Measurements from ENCODE around the gene ITPK1.

The ITPK1 gene

DNA sequence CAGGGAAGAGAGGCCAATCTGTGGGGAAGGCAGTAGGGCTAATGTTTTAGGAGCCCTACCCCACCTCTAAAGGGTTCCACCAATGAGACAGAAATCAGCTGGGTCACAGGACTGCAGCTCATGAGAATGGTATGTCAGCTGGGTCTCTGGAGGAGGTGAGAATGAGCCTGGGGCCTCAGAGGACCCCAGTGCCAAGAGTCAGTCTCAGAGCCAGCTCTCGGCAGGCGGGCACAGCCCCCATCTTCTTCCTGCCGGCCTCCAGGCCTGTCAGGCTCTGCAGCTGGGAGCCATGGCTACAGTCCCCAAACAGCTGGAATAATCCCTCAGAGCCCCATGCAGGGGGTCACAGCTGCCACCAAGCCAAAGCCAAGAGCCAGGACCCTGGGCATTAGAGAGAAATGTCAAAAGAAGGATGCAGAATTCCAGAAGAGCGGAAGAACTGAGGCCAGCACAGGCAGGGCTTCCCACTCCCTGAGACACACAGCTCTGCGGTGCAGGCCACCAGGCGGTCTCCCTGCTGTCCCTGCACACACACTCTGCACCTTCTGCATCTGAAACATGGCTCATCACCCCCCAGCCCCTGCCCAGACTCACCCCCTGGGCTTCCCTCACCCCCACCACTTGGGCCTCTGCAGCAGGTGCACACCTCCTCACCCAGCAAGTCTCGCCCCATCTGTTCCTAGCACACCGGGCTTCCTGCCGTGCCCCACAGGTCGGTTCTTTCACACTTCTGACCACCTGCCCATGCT, 26.0 kb downstream of the ITPK1 start:
- no peak for TF ChIP-seq BACH2 (CRISPR knock-in tag; IDR thresholded peaks at IDR 0.05; ENCODE audit: borderline replicate concordance)
- TF ChIP-seq PPARA (CRISPR knock-in tag; IDR thresholded peaks at IDR 0.05; ENCODE audit: borderline replicate concordance), result no peak
- no peak for TF ChIP-seq ZFP30 (CRISPR knock-in tag; IDR thresholded peaks at IDR 0.05)
- TF ChIP-seq, protein P1, sequence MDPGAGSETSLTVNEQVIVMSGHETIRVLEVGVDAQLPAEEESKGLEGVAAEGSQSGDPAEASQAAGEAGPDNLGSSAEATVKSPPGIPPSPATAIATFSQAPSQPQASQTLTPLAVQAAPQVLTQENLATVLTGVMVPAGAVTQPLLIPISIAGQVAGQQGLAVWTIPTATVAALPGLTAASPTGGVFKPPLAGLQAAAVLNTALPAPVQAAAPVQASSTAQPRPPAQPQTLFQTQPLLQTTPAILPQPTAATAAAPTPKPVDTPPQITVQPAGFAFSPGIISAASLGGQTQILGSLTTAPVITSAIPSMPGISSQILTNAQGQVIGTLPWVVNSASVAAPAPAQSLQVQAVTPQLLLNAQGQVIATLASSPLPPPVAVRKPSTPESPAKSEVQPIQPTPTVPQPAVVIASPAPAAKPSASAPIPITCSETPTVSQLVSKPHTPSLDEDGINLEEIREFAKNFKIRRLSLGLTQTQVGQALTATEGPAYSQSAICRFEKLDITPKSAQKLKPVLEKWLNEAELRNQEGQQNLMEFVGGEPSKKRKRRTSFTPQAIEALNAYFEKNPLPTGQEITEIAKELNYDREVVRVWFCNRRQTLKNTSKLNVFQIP (CRISPR knock-in tag; IDR thresholded peaks at IDR 0.05; ENCODE audit: borderline replicate concordance, low read depth), result no peak
- TF ChIP-seq, protein P2, sequence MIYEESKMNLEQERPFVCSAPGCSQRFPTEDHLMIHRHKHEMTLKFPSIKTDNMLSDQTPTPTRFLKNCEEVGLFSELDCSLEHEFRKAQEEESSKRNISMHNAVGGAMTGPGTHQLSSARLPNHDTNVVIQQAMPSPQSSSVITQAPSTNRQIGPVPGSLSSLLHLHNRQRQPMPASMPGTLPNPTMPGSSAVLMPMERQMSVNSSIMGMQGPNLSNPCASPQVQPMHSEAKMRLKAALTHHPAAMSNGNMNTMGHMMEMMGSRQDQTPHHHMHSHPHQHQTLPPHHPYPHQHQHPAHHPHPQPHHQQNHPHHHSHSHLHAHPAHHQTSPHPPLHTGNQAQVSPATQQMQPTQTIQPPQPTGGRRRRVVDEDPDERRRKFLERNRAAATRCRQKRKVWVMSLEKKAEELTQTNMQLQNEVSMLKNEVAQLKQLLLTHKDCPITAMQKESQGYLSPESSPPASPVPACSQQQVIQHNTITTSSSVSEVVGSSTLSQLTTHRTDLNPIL (CRISPR knock-in tag; IDR thresholded peaks at IDR 0.05; ENCODE audit: low read depth), result no peak
- no peak for TF ChIP-seq ZNF565 (CRISPR knock-in tag; conservative IDR thresholded peaks at IDR 0.05; ENCODE audit: low read depth)
- TF ChIP-seq RARB (CRISPR knock-in tag; IDR thresholded peaks at IDR 0.05), result no peak
- TF ChIP-seq ZC3H10 (CRISPR knock-in tag; IDR thresholded peaks at IDR 0.05), result no peak
- no peak for TF ChIP-seq ZNF70 (CRISPR knock-in tag; IDR thresholded peaks at IDR 0.05)
- TF ChIP-seq, protein P3, sequence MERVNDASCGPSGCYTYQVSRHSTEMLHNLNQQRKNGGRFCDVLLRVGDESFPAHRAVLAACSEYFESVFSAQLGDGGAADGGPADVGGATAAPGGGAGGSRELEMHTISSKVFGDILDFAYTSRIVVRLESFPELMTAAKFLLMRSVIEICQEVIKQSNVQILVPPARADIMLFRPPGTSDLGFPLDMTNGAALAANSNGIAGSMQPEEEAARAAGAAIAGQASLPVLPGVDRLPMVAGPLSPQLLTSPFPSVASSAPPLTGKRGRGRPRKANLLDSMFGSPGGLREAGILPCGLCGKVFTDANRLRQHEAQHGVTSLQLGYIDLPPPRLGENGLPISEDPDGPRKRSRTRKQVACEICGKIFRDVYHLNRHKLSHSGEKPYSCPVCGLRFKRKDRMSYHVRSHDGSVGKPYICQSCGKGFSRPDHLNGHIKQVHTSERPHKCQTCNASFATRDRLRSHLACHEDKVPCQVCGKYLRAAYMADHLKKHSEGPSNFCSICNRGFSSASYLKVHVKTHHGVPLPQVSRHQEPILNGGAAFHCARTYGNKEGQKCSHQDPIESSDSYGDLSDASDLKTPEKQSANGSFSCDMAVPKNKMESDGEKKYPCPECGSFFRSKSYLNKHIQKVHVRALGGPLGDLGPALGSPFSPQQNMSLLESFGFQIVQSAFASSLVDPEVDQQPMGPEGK (CRISPR knock-in tag; IDR thresholded peaks at IDR 0.05; ENCODE audit: borderline replicate concordance), result no peak
- no peak for TF ChIP-seq TCF4 (CRISPR knock-in tag; IDR thresholded peaks at IDR 0.05; ENCODE audit: borderline replicate concordance)
- TF ChIP-seq, protein P4, sequence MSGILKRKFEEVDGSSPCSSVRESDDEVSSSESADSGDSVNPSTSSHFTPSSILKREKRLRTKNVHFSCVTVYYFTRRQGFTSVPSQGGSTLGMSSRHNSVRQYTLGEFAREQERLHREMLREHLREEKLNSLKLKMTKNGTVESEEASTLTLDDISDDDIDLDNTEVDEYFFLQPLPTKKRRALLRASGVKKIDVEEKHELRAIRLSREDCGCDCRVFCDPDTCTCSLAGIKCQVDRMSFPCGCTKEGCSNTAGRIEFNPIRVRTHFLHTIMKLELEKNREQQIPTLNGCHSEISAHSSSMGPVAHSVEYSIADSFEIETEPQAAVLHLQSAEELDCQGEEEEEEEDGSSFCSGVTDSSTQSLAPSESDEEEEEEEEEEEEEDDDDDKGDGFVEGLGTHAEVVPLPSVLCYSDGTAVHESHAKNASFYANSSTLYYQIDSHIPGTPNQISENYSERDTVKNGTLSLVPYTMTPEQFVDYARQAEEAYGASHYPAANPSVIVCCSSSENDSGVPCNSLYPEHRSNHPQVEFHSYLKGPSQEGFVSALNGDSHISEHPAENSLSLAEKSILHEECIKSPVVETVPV (CRISPR knock-in tag; IDR thresholded peaks at IDR 0.05), result no peak
- no peak for TF ChIP-seq SNAI2 (CRISPR knock-in tag; IDR thresholded peaks at IDR 0.05)
- no peak for TF ChIP-seq TOX (CRISPR knock-in tag; IDR thresholded peaks at IDR 0.05; ENCODE audit: borderline replicate concordance)
- TF ChIP-seq ZNF8 (CRISPR knock-in tag; IDR thresholded peaks at IDR 0.05), result no peak
- no peak for ATAC-seq

DNA sequence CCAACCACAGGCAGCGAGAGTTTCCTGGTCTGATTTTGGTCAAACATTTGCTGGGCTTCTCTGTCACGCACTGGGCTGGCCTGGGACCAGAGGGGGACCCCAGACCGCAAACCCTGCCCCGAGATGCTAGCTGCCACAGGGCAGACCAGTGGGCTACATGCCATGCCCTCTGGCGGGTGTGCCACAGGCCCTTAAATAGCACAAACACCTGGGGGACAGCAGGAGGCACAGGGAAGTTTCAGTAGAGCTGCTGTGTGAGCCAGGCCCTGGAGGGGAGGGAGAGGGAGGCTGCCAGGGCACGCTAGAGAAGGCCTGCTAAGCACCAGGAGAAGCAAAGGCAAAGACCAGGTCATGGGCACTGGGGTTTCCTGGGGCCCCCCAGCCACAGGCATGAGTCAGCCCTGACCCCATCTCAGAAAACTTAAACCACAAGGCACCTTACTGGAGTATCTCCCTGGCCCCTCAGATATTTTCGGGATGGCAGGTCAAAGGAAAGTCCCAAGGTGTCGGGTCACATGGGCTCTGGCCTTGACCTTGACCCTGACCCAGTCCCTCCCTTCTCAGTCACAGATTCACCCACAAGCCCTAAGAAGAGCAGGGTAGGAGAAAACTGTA, 29.2 kb downstream of the ITPK1 start:
- TF ChIP-seq ZC3H10 (CRISPR knock-in tag; IDR thresholded peaks at IDR 0.05) (no peak), SNAI2 (CRISPR knock-in tag; IDR thresholded peaks at IDR 0.05) (no peak), ESRRG (CRISPR knock-in tag; IDR thresholded peaks at IDR 0.05) (no peak), ZFP3 (CRISPR knock-in tag; IDR thresholded peaks at IDR 0.05) (no peak), ISL1 (CRISPR knock-in tag; IDR thresholded peaks at IDR 0.05) (no peak), RARB (CRISPR knock-in tag; IDR thresholded peaks at IDR 0.05) (no peak), ZNF70 (CRISPR knock-in tag; IDR thresholded peaks at IDR 0.05) (no peak), BACH2 (CRISPR knock-in tag; IDR thresholded peaks at IDR 0.05; ENCODE audit: borderline replicate concordance) (no peak), TCF4 (CRISPR knock-in tag; IDR thresholded peaks at IDR 0.05; ENCODE audit: borderline replicate concordance) (no peak)
- TF ChIP-seq, protein P2 (CRISPR knock-in tag; IDR thresholded peaks at IDR 0.05; ENCODE audit: low read depth), result no peak
- ATAC-seq, result no peak

DNA sequence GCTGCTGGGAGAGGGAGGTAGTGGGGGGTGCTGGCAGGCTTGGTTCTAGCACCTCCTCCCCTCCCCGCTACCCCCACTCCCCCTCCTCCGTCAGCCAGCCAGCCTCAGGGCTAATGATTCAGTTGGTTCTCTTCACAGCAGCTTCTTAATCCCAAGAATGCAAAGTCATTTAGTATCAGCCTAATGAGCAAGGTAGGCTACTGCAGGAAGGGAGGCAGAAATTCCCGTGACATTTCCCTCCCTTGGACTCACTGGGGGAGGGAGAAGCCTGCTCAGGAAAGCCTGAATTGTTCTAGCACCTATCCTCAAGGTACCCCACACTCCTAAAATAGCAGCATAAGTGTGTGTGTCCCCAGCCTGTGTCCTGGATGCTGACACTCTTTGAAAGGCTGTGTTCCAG, 29.8 kb downstream of the ITPK1 start:
- TF ChIP-seq CSDC2 (CRISPR knock-in tag; IDR thresholded peaks at IDR 0.05), result no peak
- no peak for TF ChIP-seq ESRRG (CRISPR knock-in tag; IDR thresholded peaks at IDR 0.05)
- no peak for TF ChIP-seq ZFP30 (CRISPR knock-in tag; IDR thresholded peaks at IDR 0.05)
- TF ChIP-seq, protein P3 (CRISPR knock-in tag; IDR thresholded peaks at IDR 0.05; ENCODE audit: borderline replicate concordance), result no peak
- no peak for ATAC-seq
